Loucy (cell line): ENCODE results near the gene PKM.

Experiments used
- H2AFZ ChIP-seq: fragments of 200-600 bp; sonication (generic); 2 replicates; pipeline ENCODE4 v1.6.0; 2016; ENCODE audit warnings: antibody characterized with exemption, mild to moderate bottlenecking, low read length, moderate library complexity
- H3F3A ChIP-seq: fragments of 200-600 bp; 2 replicates; pipeline ENCODE4 v1.6.0; 2016; ENCODE audit warnings: antibody characterized with exemption, low read depth, mild to moderate bottlenecking
- H3K27me3 ChIP-seq: fragments of 200-600 bp; sonication (generic); 2 replicates; pipeline ENCODE4 v1.6.1; 2014; ENCODE audit warnings: low read length, mild to moderate bottlenecking; ENCODE audit not compliant: insufficient read depth, poor library complexity, severe bottlenecking
- H3K36me3 ChIP-seq: fragments of 200-600 bp; sonication (generic); 2 replicates; pipeline ENCODE4 v1.6.1; 2016; ENCODE audit warnings: low read length; ENCODE audit not compliant: insufficient read depth
- H3K4me1 ChIP-seq: fragments of 200-600 bp; sonication (generic); 2 replicates; pipeline ENCODE4 v1.5.1; 2014; ENCODE audit warnings: low read length, mild to moderate bottlenecking; ENCODE audit not compliant: insufficient read depth, poor library complexity, severe bottlenecking
- H3K4me2 ChIP-seq: fragments of 200-600 bp; sonication (generic); 2 replicates; pipeline ENCODE4 v1.6.0; 2014; ENCODE audit warnings: antibody characterized with exemption, low read length, low read depth, mild to moderate bottlenecking; ENCODE audit not compliant: poor library complexity, severe bottlenecking
- H3K4me3 ChIP-seq: fragments of 200-600 bp; sonication (generic); 2 replicates; pipeline ENCODE4 v1.5.1; 2014; ENCODE audit warnings: low read length, mild to moderate bottlenecking, mixed read lengths; ENCODE audit not compliant: poor library complexity, severe bottlenecking
- H3K79me2 ChIP-seq: fragments of 200-600 bp; sonication (generic); 2 replicates; pipeline ENCODE4 v1.6.1; 2014; ENCODE audit warnings: low read length; ENCODE audit not compliant: insufficient read depth
- H3K9ac ChIP-seq: fragments of 200-600 bp; sonication (generic); 2 replicates; pipeline ENCODE4 v1.6.0; 2014; ENCODE audit warnings: mild to moderate bottlenecking, low read depth, low read length, moderate library complexity; ENCODE audit not compliant: poor library complexity, severe bottlenecking
- H3K9me2 ChIP-seq: fragments of 200-600 bp; sonication (generic); replicated peaks from 2 replicates; pipeline ENCODE4 v1.6.1; 2016; ENCODE audit warnings: low read depth, low read length, mixed read lengths
- H3K9me3 ChIP-seq: fragments of 200-600 bp; sonication (generic); 2 replicates; pipeline ENCODE4 v1.6.1; 2014; ENCODE audit warnings: mild to moderate bottlenecking, antibody characterized with exemption, low read length, low read depth; ENCODE audit not compliant: insufficient read depth
- H4K20me1 ChIP-seq: fragments of 200-600 bp; sonication (generic); 2 replicates; pipeline ENCODE4 v1.6.0; 2014; ENCODE audit warnings: antibody characterized with exemption, low read length, mild to moderate bottlenecking; ENCODE audit not compliant: insufficient read depth, poor library complexity, severe bottlenecking
- CTCF ChIP-seq: fragments of 200-600 bp; sonication (generic); conservative IDR thresholded peaks from 2 replicates; pipeline ENCODE4 v1.5.1; 2014; ENCODE audit warnings: mild to moderate bottlenecking, antibody characterized with exemption, low read length
- EZH2phosphoT487 ChIP-seq: fragments of 200-600 bp; IDR thresholded peaks from 2 replicates; pipeline ENCODE4 v1.6.1; 2018; ENCODE audit warnings: antibody characterized with exemption, mild to moderate bottlenecking, moderate library complexity, borderline replicate concordance

Gene PKM

GRCh38 chr15:72269739-72270138 lies 38.7 kb upstream of the PKM start:
- Histone ChIP-seq H3K4me2 (peak overlapping the region; percentile 81), H3K9me2 (no peaks in the 10 kb centered on the region), H3F3A (no peaks in the 10 kb centered on the region), H4K20me1 (peaks cover 6% of the 10 kb centered on the region), H3K27me3 (no peaks in the 10 kb centered on the region), H3K4me3 (peak overlapping the region; percentile 87), H2AFZ (no peak overlapping the region), H3K4me1 (peaks cover 25% of the 10 kb centered on the region), H3K79me2 (peaks cover 30% of the 10 kb centered on the region), H3K9ac (peak overlapping the region; percentile 86), H3K36me3 (peaks cover 28% of the 10 kb centered on the region; the same call in 1 of the 2 replicates), H3K9me3 (no peaks in the 10 kb centered on the region)
- TF ChIP-seq EZH2phosphoT487 (no peak), CTCF (no peak)

GRCh38 chr15:72265031-72265430 lies 34.0 kb upstream of the PKM start:
- Histone ChIP-seq H3K4me1 (peaks cover 3% of the 10 kb centered on the region), H3K9me2 (no peaks in the 10 kb centered on the region), H3K4me2 (no peak overlapping the region), H3K27me3 (no peaks in the 10 kb centered on the region), H4K20me1 (no peaks in the 10 kb centered on the region), H3K9me3 (no peaks in the 10 kb centered on the region), H3F3A (no peaks in the 10 kb centered on the region), H2AFZ (no peak overlapping the region), H3K9ac (no peak overlapping the region), H3K4me3 (no peak overlapping the region), H3K36me3 (peaks cover 71% of the 10 kb centered on the region; the same call in 1 of the 2 replicates), H3K79me2 (peaks cover 7% of the 10 kb centered on the region; the same call in 1 of the 2 replicates)
- TF ChIP-seq CTCF: no peak
- TF ChIP-seq EZH2phosphoT487: no peak

- no peak overlapping the region for H3K9ac ChIP-seq
- H3K36me3 ChIP-seq: peaks cover 65% of the 10 kb centered on the region; the same call in 1 of the 2 replicates
- TF ChIP-seq EZH2phosphoT487 (no peak), CTCF (no peak)
Measured at GRCh38 chr15:72252663-72253299, 21.8 kb upstream of the PKM start.

More at GRCh38 chr15:72252663-72253299, 21.8 kb upstream of the PKM start:
- no peak overlapping the region for H3K4me3 ChIP-seq
- no peaks in the 10 kb centered on the region for H3K9me3 ChIP-seq
- no peaks in the 10 kb centered on the region for H3F3A ChIP-seq
- no peaks in the 10 kb centered on the region for H3K9me2 ChIP-seq
- H4K20me1 ChIP-seq: no peaks in the 10 kb centered on the region
- H2AFZ ChIP-seq: no peak overlapping the region
- H3K79me2 ChIP-seq: no peaks in the 10 kb centered on the region
- no peak overlapping the region for H3K4me2 ChIP-seq
- H3K4me1 ChIP-seq: no peaks in the 10 kb centered on the region
- H3K27me3 ChIP-seq: no peaks in the 10 kb centered on the region
